Smooth muscle cell (in vitro differentiated cells): ENCODE measurements around the gene NEURL1B. TPM values are rescaled to one million over a fixed set of nuclear protein-coding genes. Genes with fewer than 3 reads are reported as not detected.

Experiments used
- DNase-seq: peaks from one replicate; lab custom pipeline; 2025; ENCODE audit not compliant: unreplicated experiment; lab: John Stamatoyannopoulos, UW
- H2AFZ ChIP-seq: fragments of 200-600 bp; sonication (generic); 2 replicates; pipeline ENCODE4 v1.6.0; 2016; ENCODE audit warnings: antibody characterized with exemption, low read depth, mild to moderate bottlenecking
- H3F3A ChIP-seq: fragments of 200-600 bp; sonication (generic); 2 replicates; pipeline ENCODE4 v1.6.0; 2017; ENCODE audit warnings: antibody characterized with exemption, low read depth
- H3K27ac ChIP-seq: fragments of 200-600 bp; sonication (generic); 2 replicates; pipeline ENCODE4 v1.5.1; 2016; ENCODE audit warnings: low read depth, mild to moderate bottlenecking
- H3K27me3 ChIP-seq: fragments of 200-600 bp; sonication (generic); 2 replicates; pipeline ENCODE4 v1.6.1; 2016; ENCODE audit warnings: low read depth, mild to moderate bottlenecking
- H3K36me3 ChIP-seq: fragments of 200-600 bp; sonication (generic); 2 replicates; pipeline ENCODE4 v1.5.1; 2016; ENCODE audit warnings: low read depth
- H3K4me1 ChIP-seq: fragments of 200-600 bp; sonication (generic); 2 replicates; pipeline ENCODE4 v1.5.1; 2016; ENCODE audit warnings: low read depth
- H3K4me2 ChIP-seq: fragments of 200-600 bp; sonication (generic); 2 replicates; pipeline ENCODE4 v1.6.0; 2016; ENCODE audit warnings: mild to moderate bottlenecking
- H3K4me3 ChIP-seq: fragments of 200-600 bp; sonication (generic); 2 replicates; pipeline ENCODE4 v1.5.1; 2016; ENCODE audit warnings: mild to moderate bottlenecking
- H3K79me2 ChIP-seq: fragments of 200-600 bp; sonication (generic); 2 replicates; pipeline ENCODE4 v1.6.0; 2016; ENCODE audit warnings: low read depth, mild to moderate bottlenecking
- H3K9ac ChIP-seq: fragments of 200-600 bp; sonication (generic); 2 replicates; pipeline ENCODE4 v1.6.0; 2016; ENCODE audit warnings: low read depth
- H3K9me3 ChIP-seq: fragments of 200-600 bp; sonication (generic); replicated peaks from 2 replicates; pipeline ENCODE4 v1.5.1; 2016; ENCODE audit warnings: low read depth
- H4K20me1 ChIP-seq: fragments of 200-600 bp; sonication (generic); 2 replicates; pipeline ENCODE4 v1.6.0; 2016; ENCODE audit warnings: low read depth
- whole genome bisulfite sequencing: methylation state at CpG from one replicate; pipeline ENCODE4 v1.1.7; 2016; ENCODE audit warnings: low lambda C conversion rate; 5-methylcytosine and 5-hydroxymethylcytosine counted together
- polyA plus RNA-seq: library from polyadenylated mRNA; unstranded; fragments of >200 nt; fragmentation: Nextera tagmentation; extraction: Ambion mirVana; gene quantifications from 2 replicates; pipeline ENCODE4 v1.2.1, GENCODE V29; 2016
- total RNA-seq: library from RNA; depleted of rRNA; stranded (reverse); fragments of >200 nt; gene quantifications from 2 replicates; pipeline ENCODE4 v1.2.3, GENCODE V29; 2014
- TF ChIP-seq, protein P1 (sequence below): fragments of 200-600 bp; sonication (generic); IDR thresholded peaks from 2 replicates; pipeline ENCODE4 v1.5.1; 2017; ENCODE audit warnings: borderline replicate concordance, mild to moderate bottlenecking, antibody characterized with exemption; ENCODE audit not compliant: insufficient read depth, poor library complexity, severe bottlenecking

Gene NEURL1B
- total and polyA plus RNA-seq, 2 experiments from 2014 or later = 3.7 to 10.0 TPM

DNA sequence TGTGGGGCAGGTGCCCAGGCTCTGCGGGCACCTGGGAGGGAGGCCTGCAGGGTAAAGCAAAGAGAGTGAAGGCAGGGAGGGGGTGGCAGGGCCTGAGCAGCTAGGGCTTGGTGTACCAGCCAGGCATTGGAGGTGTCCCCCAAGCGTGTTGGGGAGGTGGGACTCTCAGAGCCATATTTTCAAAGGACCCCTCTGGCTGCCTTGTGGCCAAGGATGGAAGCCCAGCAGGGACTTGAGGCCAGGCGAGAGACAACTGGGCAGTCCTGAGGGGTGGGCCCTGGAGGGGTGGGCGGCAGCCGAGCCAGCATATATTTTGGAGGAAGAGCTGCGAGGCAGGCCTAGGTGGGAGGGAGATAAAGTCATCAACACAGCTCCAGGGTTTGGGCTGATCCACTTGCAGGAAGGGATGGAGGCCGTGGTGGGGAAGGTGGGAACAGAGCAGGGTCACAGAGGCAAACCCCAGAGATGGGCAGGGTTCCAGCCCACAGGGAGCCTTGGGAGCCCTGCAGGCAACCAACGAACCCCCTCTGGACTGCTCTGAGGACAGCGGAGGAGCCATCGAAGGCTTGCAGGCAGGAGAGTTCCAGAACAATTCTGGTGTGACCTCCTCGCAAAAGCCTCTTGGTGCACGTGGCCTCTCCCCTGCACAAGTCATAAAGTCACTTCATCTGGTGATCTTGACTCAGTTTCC, 94.2 kb downstream of the NEURL1B start:
- no peak overlapping the region for H3K9ac ChIP-seq
- no peak overlapping the region for H3K4me3 ChIP-seq
- H3K9me3 ChIP-seq = no peaks in the 10 kb centered on the region
- no peaks in the 10 kb centered on the region for H3K79me2 ChIP-seq
- no peaks in the 10 kb centered on the region for H4K20me1 ChIP-seq
- H3K4me1 ChIP-seq = peaks cover 13% of the 10 kb centered on the region
- H3K4me2 ChIP-seq = no peak overlapping the region
- no peaks in the 10 kb centered on the region for H3K36me3 ChIP-seq
- no peak overlapping the region for H2AFZ ChIP-seq
- TF ChIP-seq, protein P1, sequence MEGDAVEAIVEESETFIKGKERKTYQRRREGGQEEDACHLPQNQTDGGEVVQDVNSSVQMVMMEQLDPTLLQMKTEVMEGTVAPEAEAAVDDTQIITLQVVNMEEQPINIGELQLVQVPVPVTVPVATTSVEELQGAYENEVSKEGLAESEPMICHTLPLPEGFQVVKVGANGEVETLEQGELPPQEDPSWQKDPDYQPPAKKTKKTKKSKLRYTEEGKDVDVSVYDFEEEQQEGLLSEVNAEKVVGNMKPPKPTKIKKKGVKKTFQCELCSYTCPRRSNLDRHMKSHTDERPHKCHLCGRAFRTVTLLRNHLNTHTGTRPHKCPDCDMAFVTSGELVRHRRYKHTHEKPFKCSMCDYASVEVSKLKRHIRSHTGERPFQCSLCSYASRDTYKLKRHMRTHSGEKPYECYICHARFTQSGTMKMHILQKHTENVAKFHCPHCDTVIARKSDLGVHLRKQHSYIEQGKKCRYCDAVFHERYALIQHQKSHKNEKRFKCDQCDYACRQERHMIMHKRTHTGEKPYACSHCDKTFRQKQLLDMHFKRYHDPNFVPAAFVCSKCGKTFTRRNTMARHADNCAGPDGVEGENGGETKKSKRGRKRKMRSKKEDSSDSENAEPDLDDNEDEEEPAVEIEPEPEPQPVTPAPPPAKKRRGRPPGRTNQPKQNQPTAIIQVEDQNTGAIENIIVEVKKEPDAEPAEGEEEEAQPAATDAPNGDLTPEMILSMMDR = no peak
- peaks cover 18% of the 10 kb centered on the region for H3F3A ChIP-seq
- 90% methylated on average over 12 of the region's 12 CpGs for WGBS
- no peak overlapping the region for H3K27ac ChIP-seq
- no peaks in the 10 kb centered on the region for H3K27me3 ChIP-seq
- no peak for DNase-seq

DNA sequence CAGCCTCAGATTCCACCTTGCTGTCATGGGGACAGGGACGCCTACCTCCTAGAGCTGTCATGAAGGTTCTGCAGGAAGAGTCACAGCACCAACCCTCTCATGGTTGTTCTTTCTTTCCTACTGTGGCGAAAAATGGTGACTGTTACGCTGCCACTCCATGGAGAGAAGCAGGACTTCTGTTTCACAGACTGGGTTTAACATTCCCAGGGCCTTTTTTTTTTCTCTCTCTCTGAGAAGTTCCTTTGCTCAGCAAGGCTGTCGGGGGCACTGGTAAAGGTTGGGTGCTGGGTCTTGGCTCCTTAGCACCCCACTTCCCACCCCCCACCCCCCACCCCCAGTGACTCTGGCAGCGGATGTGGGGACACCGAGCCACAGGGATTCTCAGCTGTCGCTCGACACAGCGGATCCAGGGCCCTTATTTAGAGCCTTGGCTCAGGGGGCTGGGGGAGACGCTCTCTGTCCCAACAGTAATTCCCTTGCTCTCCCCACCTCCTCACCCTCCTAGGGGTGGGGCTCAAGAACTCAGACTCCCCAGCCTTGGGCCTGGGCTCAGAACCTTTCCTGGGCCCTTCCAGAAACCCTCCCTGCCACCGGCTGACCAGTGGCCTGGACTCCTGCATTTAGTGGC, 95.6 kb downstream of the NEURL1B start:
- TF ChIP-seq, protein P1 = no peak
- no peaks in the 10 kb centered on the region for H3K79me2 ChIP-seq
- H3K9ac ChIP-seq = no peak overlapping the region
- DNase-seq = no peak
- peaks cover 16% of the 10 kb centered on the region for H3K4me1 ChIP-seq
- H3F3A ChIP-seq = peaks cover 22% of the 10 kb centered on the region
- H3K4me2 ChIP-seq = no peak overlapping the region
- H4K20me1 ChIP-seq = no peaks in the 10 kb centered on the region
- WGBS = 86% methylated on average over 11 of the region's 11 CpGs
- no peaks in the 10 kb centered on the region for H3K9me3 ChIP-seq
- H3K27me3 ChIP-seq = no peaks in the 10 kb centered on the region
- H3K27ac ChIP-seq = peak overlapping the region; percentile 27
- no peak overlapping the region for H3K4me3 ChIP-seq
- H2AFZ ChIP-seq = peak overlapping the region; percentile 11
- no peaks in the 10 kb centered on the region for H3K36me3 ChIP-seq

DNA sequence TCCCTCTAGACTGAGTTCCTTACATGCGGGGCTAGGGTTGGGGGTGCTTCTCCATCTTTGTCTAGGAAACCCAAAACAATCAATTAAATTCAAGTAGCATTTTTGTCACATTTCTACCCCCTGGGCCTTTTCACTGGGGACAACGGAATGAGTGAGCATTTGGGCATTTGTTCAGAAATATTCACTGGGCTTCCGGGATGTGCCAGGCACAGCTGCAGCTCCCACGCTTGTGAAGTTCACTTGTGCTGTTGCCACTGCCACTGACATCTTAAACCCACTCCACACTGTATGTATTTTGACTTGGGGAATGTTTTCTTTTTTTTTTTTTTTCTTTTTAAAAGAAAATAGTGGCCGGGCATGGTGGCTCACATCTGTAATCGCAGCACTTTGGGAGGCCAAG, 98.3 kb downstream of the NEURL1B start:
- 96% methylated on average over 6 of the region's 6 CpGs for WGBS
- no peak for DNase-seq
- H2AFZ ChIP-seq = no peak overlapping the region
- no peaks in the 10 kb centered on the region for H3K36me3 ChIP-seq
- no peaks in the 10 kb centered on the region for H3K79me2 ChIP-seq
- H3K9me3 ChIP-seq = no peaks in the 10 kb centered on the region
- H3F3A ChIP-seq = peaks cover 10% of the 10 kb centered on the region
- no peak overlapping the region for H3K4me2 ChIP-seq
- no peaks in the 10 kb centered on the region for H4K20me1 ChIP-seq
- no peak overlapping the region for H3K27ac ChIP-seq
- TF ChIP-seq, protein P1 = no peak
- H3K27me3 ChIP-seq = no peaks in the 10 kb centered on the region
- H3K4me1 ChIP-seq = peaks cover 3% of the 10 kb centered on the region
- H3K4me3 ChIP-seq = no peak overlapping the region
- no peak overlapping the region for H3K9ac ChIP-seq
